C1 segment of cervical spinal cord (tissue), 14 donors: Measurements from ENCODE around the gene BDH2.

ENCODE experiments used
- DNase-seq, 14 donors: peaks; one replicate each; lab custom pipeline; 2025; lab: John Stamatoyannopoulos, UW

The BDH2 gene

GRCh38 chr4:103029300-103029699, 70.3 kb downstream of the BDH2 start:
- no peak for DNase-seq
